ENCODE results near the gene RTTN. TPM values are rescaled to one million over a fixed set of nuclear protein-coding genes. Genes with fewer than 3 reads are reported as not detected.

Gene RTTN
- total RNA-seq, 1 experiment from 2014 or later = 21.5 TPM

GRCh38 chr18:70181725-70182124 lies 23.8 kb downstream of the RTTN start:
- Mint-ChIP-seq H3K27me3 (ENCODE audit: low read depth) (no peaks in the 10 kb centered on the region), H3K36me3 (peaks cover 33% of the 10 kb centered on the region), H3K27ac (no peak overlapping the region), H3K9me3 (no peaks in the 10 kb centered on the region), H3K4me3 (no peak overlapping the region), H3K4me1 (no peaks in the 10 kb centered on the region)
- ATAC-seq (no peak), DNase-seq (ENCODE audit: low spot score) (no peak)
- ChIA-PET CTCF (no interaction called here), POLR2A (no interaction called here)
- TF ChIP-seq E2F4 (CRISPR knock-in tag; IDR thresholded peaks at IDR 0.05; ENCODE audit: borderline replicate concordance, low read depth) = no peak

- no peaks in the 10 kb centered on the region for H3K9me3 Mint-ChIP-seq
- CTCF ChIA-PET = no interaction called here
- peaks cover 26% of the 10 kb centered on the region for H3K36me3 Mint-ChIP-seq
- H3K4me1 Mint-ChIP-seq = no peaks in the 10 kb centered on the region
- H3K27ac Mint-ChIP-seq = no peak overlapping the region
- POLR2A ChIA-PET = no interaction called here
- no peak overlapping the region for H3K4me3 Mint-ChIP-seq
- H3K27me3 Mint-ChIP-seq (ENCODE audit: low read depth) = no peaks in the 10 kb centered on the region
- ATAC-seq (no peak), DNase-seq (ENCODE audit: low spot score) (no peak)
- TF ChIP-seq MYBL2 (CRISPR knock-in tag; IDR thresholded peaks at IDR 0.05) = no peak
- TF ChIP-seq STAT6 (CRISPR knock-in tag; conservative IDR thresholded peaks at IDR 0.05; ENCODE audit: low read depth) = no peak
- TF ChIP-seq SMAD4 (CRISPR knock-in tag; IDR thresholded peaks at IDR 0.05) = no peak
- TF ChIP-seq IRF1 (CRISPR knock-in tag; IDR thresholded peaks at IDR 0.05) = no peak
- no peak for TF ChIP-seq MAX (CRISPR knock-in tag; IDR thresholded peaks at IDR 0.05)
- TF ChIP-seq ZNF396 (CRISPR knock-in tag; IDR thresholded peaks at IDR 0.05; ENCODE audit: borderline replicate concordance) = no peak
- no peak for TF ChIP-seq ZNF512 (CRISPR knock-in tag; IDR thresholded peaks at IDR 0.05; ENCODE audit: borderline replicate concordance)
- no peak for TF ChIP-seq FOXK1 (CRISPR knock-in tag; IDR thresholded peaks at IDR 0.05)
- TF ChIP-seq EMX1 (CRISPR knock-in tag; IDR thresholded peaks at IDR 0.05) = no peak
- no peak for TF ChIP-seq ZNF416 (CRISPR knock-in tag; IDR thresholded peaks at IDR 0.05)
- no peak for TF ChIP-seq TCF7 (CRISPR knock-in tag; IDR thresholded peaks at IDR 0.05; ENCODE audit: low read depth)
- no peak for TF ChIP-seq CTCF (IDR thresholded peaks at IDR 0.05)
- no peak for TF ChIP-seq PRDM15 (CRISPR knock-in tag; IDR thresholded peaks at IDR 0.05)
- no peak for TF ChIP-seq USF1 (CRISPR knock-in tag; IDR thresholded peaks at IDR 0.05)
- no peak for TF ChIP-seq AFF4 (CRISPR knock-in tag; IDR thresholded peaks at IDR 0.05; ENCODE audit: borderline replicate concordance)
- TF ChIP-seq TP53 (CRISPR knock-in tag; IDR thresholded peaks at IDR 0.05) = no peak
- no peak for TF ChIP-seq KAT7 (CRISPR knock-in tag; IDR thresholded peaks at IDR 0.05; ENCODE audit: borderline replicate concordance)
Measured at GRCh38 chr18:70181015-70181414, 24.5 kb downstream of the RTTN start.
